CD8-positive, alpha-beta memory T cell (primary cell): ENCODE data around the gene BORCS8. TPM values are rescaled to one million over a fixed set of nuclear protein-coding genes. Genes with fewer than 3 reads are reported as not detected.

Experiments used
- CTCF ChIA-PET: fragments of 350-600 bp; sonication (Branson Sonifier 250); formaldehyde crosslinking; loops from one replicate; lab custom pipeline; 2021; ENCODE audit warnings: antibody characterized with exemption; lab: Charles Lee
- POLR2A ChIA-PET: fragments of 350-600 bp; sonication (Branson Sonifier 250); formaldehyde crosslinking; loops from one replicate; lab custom pipeline; 2021; ENCODE audit warnings: antibody characterized with exemption; lab: Charles Lee
- DNase-seq, 5 donors: peaks; one replicate each; pipeline versions ENCODE4 v3.0.0 to v3.0.0-alpha.2; 2020 to 2022; ENCODE audit warnings: mixed read lengths in 1 of 5
- H3K27ac ChIP-seq: one replicate; pipeline ENCODE4 v1.7.0; 2013; ENCODE audit warnings: low read depth, mild to moderate bottlenecking, low read length, moderate library complexity
- H3K27me3 ChIP-seq: 2 replicates; pipeline ENCODE4 v1.7.0; 2013; ENCODE audit warnings: low read length, mild to moderate bottlenecking; ENCODE audit not compliant: insufficient read depth, poor library complexity, severe bottlenecking
- H3K36me3 ChIP-seq: 2 replicates; pipeline ENCODE4 v1.7.0; 2013; ENCODE audit warnings: mild to moderate bottlenecking, low read length, moderate library complexity; ENCODE audit not compliant: insufficient read depth
- H3K4me1 ChIP-seq: 2 replicates; pipeline ENCODE4 v1.7.0; 2013; ENCODE audit warnings: mild to moderate bottlenecking, low read length, moderate library complexity; ENCODE audit not compliant: insufficient read depth
- H3K4me3 ChIP-seq: 2 replicates; pipeline ENCODE4 v1.7.0; 2013; ENCODE audit warnings: mild to moderate bottlenecking, low read length
- H3K9me3 ChIP-seq: 2 replicates; pipeline ENCODE4 v1.7.0; 2013; ENCODE audit warnings: mild to moderate bottlenecking, low read length
- H3K27ac Mint-ChIP-seq, 8 donors: one replicate each; pipeline ENCODE4 v1.8.0; 2020 to 2021; ENCODE audit warnings: mixed read lengths in 8 of 8, mild to moderate bottlenecking in 6 of 8, inconsistent platforms in 3 of 8, moderate library complexity in 3 of 8
- H3K27me3 Mint-ChIP-seq, 2 donors: one replicate each; pipeline ENCODE4 v1.8.0; 2020 to 2021; ENCODE audit warnings: mixed read lengths in 2 of 2, mild to moderate bottlenecking in 1 of 2, moderate library complexity in 1 of 2
- H3K36me3 Mint-ChIP-seq, 3 donors: one replicate each; pipeline ENCODE4 v1.8.0; 2020 to 2021; ENCODE audit warnings: mixed read lengths in 3 of 3, inconsistent platforms in 1 of 3, mild to moderate bottlenecking in 1 of 3
- H3K4me1 Mint-ChIP-seq, 3 donors: one replicate each; pipeline ENCODE4 v1.8.0; 2020 to 2021; ENCODE audit warnings: mixed read lengths in 3 of 3, inconsistent platforms in 1 of 3, mild to moderate bottlenecking in 1 of 3
- H3K4me3 Mint-ChIP-seq, 7 donors: one replicate each; pipeline ENCODE4 v1.8.0; 2020 to 2021; ENCODE audit warnings: mixed read lengths in 7 of 7, mild to moderate bottlenecking in 6 of 7, moderate library complexity in 4 of 7, inconsistent platforms in 2 of 7
- H3K9me3 Mint-ChIP-seq, 5 donors: one replicate each; pipeline ENCODE4 v1.8.0; 2020 to 2022; ENCODE audit warnings: mixed read lengths in 5 of 5, mild to moderate bottlenecking in 3 of 5, moderate library complexity in 2 of 5, inconsistent platforms in 1 of 5
- polyA plus RNA-seq: library from polyadenylated mRNA; unstranded; fragments of 300-500 nt; fragmentation: Illumina TruSeq; gene quantifications from one replicate; pipeline ENCODE4 v1.2.3, GENCODE V29; 2021
- total RNA-seq, 2 experiments: library from RNA; stranded (reverse); gene quantifications; one replicate each; pipeline ENCODE4 v1.2.3, GENCODE V29; 2021

The BORCS8 gene
- 10 to 100 TPM; 37.3 to 40.1 TPM for total RNA-seq
- 18.7 TPM for polyA plus RNA-seq

GRCh38 chr19:19192078-19192882 is at the start of gene BORCS8, which contains the start of gene RFXANK:
Gene BORCS8 (minus strand): TSS chr19:19192152. CDS start chr19:19192117, 35 bp downstream.
Gene RFXANK (plus strand): TSS chr19:19192258. CDS start chr19:19193947, 1,689 bp downstream.
- peak within 1 kb of the TSS; percentile 100 for H3K4me3 ChIP-seq
- Mint-ChIP-seq H3K36me3 (peaks cover 0 to 35% (median 0%) of the 10 kb centered on the region in 3 donors), H3K27me3 (peaks cover 0 to 3% of the 10 kb centered on the region in 2 donors), H3K4me3 (peak within 1 kb of the TSS; percentile 92 to 99 (median 98)), H3K9me3 (no peaks in the 10 kb centered on the region), H3K4me1 (peaks cover 42 to 66% (median 44%) of the 10 kb centered on the region in 3 donors), H3K27ac (peak within 1 kb of the TSS; percentile 99 to 100 (median 99))
- H3K9me3 ChIP-seq = no peaks in the 10 kb centered on the region
- peaks cover 25% of the 10 kb centered on the region for H3K4me1 ChIP-seq
- ChIA-PET POLR2A (interaction anchor here (0.6 to 2.7 kb wide), 4 partner anchors 10 to 1584 kb away, joined by 3 to 36 read pairs (median 3); partner anchors contain the start of genes NR2C2AP and ZNF66), CTCF (interaction anchor here (1.1 to 4.0 kb wide), 6 partner anchors 9 to 33 kb away, joined by 3 to 17 read pairs (median 4); partner anchors contain the start of gene NR2C2AP)
- H3K36me3 ChIP-seq = peaks cover 6% of the 10 kb centered on the region
- H3K27ac ChIP-seq = peak within 1 kb of the TSS; percentile 100
- peak; percentile 98 to 99 (median 98) for DNase-seq
- H3K27me3 ChIP-seq = no peaks in the 10 kb centered on the region

DNA sequence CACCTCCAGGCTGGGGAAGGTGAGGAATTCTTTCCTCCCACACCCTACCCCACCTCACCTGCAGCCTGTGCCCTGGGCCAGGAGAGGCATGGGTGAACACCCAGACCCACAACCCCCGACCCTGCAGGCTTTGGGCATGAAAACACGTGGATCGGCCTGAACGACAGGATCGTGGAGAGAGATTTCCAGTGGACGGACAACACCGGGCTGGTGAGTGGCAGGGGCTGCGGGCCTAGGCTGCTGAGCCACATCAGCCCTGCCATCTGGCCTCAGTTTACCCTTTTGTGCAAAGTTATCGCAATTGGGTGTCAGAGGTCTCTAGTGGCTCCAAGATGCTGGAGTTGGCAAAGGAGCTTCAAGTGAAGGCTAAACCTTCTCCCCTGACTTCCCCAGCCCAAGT is 48.5 kb upstream of the BORCS8 start:
- Mint-ChIP-seq H3K36me3 (peaks cover 0 to 7% (median 0%) of the 10 kb centered on the region in 3 donors), H3K4me3 (no peak overlapping the region), H3K27me3 (peaks cover 22 to 24% of the 10 kb centered on the region in 2 donors), H3K9me3 (peaks cover 0 to 13% (median 8%) of the 10 kb centered on the region in 5 donors), H3K27ac (no peak overlapping the region), H3K4me1 (no peaks in the 10 kb centered on the region)
- Histone ChIP-seq H3K36me3 (no peaks in the 10 kb centered on the region), H3K4me1 (no peaks in the 10 kb centered on the region), H3K27ac (no peak overlapping the region), H3K9me3 (no peaks in the 10 kb centered on the region), H3K27me3 (peaks cover 6% of the 10 kb centered on the region), H3K4me3 (no peak overlapping the region)
- DNase-seq = no peak
- ChIA-PET POLR2A (no interaction called here), CTCF (no interaction called here)

GRCh38 chr19:19239675-19240074 is 47.7 kb upstream of the BORCS8 start:
- no peaks in the 10 kb centered on the region for H3K4me1 ChIP-seq
- Mint-ChIP-seq H3K4me1 (no peaks in the 10 kb centered on the region), H3K9me3 (peaks cover 0 to 15% (median 12%) of the 10 kb centered on the region in 5 donors), H3K27me3 (peaks cover 17 to 22% of the 10 kb centered on the region in 2 donors), H3K27ac (no peak overlapping the region), H3K36me3 (peaks cover 0 to 7% (median 0%) of the 10 kb centered on the region in 3 donors), H3K4me3 (no peak overlapping the region)
- POLR2A ChIA-PET = no interaction called here
- H3K36me3 ChIP-seq = no peaks in the 10 kb centered on the region
- H3K9me3 ChIP-seq = peaks cover 4% of the 10 kb centered on the region
- CTCF ChIA-PET = no interaction called here
- H3K4me3 ChIP-seq = no peak overlapping the region
- no peak overlapping the region for H3K27ac ChIP-seq
- peaks cover 6% of the 10 kb centered on the region for H3K27me3 ChIP-seq
- no peak for DNase-seq

DNA sequence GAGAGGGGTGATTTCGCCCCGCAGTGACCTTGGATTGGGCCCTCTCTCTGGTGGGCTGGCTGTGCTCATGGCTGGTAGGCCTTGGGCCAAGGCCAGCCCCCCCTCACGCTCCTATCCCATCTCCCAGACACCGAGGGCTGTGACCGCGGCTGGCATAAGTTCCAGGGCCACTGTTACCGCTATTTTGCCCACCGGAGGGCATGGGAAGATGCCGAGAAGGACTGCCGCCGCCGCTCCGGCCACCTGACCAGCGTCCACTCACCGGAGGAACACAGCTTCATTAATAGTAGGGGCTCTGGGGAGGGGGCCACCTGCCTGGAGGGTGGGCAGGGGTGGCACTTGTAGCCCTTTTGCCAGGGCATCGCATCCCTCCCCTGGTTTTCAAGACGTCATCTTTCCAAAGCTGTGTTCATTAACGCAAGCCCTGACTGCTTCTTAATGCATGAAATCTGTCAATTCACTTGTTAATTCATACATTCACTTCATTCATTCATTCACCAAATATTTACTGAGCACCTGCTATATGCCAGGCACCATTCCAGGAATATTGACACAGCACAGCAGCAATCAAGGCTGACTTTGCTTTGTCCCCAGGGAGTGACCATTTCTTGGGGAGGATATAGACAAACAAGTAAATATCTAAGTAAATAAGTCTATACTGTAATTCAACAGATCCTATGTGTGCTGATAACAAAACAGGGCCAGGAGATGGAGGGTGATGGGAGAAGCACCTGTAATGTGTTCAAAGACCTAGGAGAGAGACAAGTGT is 46.4 kb upstream of the BORCS8 start:
- no peaks in the 10 kb centered on the region for H3K36me3 ChIP-seq
- ChIA-PET POLR2A (no interaction called here), CTCF (interaction anchor here (0.9 kb wide), 1 partner anchor 13 kb away, joined by 3 read pairs; no protein-coding TSS in a partner anchor)
- Mint-ChIP-seq H3K27me3 (peaks cover 17 to 26% of the 10 kb centered on the region in 2 donors), H3K36me3 (peaks cover 0 to 7% (median 0%) of the 10 kb centered on the region in 3 donors), H3K27ac (no peak overlapping the region), H3K9me3 (peaks cover 4 to 26% (median 21%) of the 10 kb centered on the region in 5 donors), H3K4me1 (no peaks in the 10 kb centered on the region), H3K4me3 (no peak overlapping the region)
- no peak overlapping the region for H3K4me3 ChIP-seq
- no peaks in the 10 kb centered on the region for H3K4me1 ChIP-seq
- H3K9me3 ChIP-seq = peaks cover 7% of the 10 kb centered on the region
- DNase-seq = no peak
- peaks cover 6% of the 10 kb centered on the region for H3K27me3 ChIP-seq
- H3K27ac ChIP-seq = no peak overlapping the region

- no peaks in the 10 kb centered on the region for H3K4me1 Mint-ChIP-seq
- peaks cover 0 to 7% (median 0%) of the 10 kb centered on the region in 3 donors for H3K36me3 Mint-ChIP-seq
- H3K27me3 Mint-ChIP-seq = peaks cover 17 to 31% of the 10 kb centered on the region in 2 donors
- Histone ChIP-seq H3K27ac (no peak overlapping the region), H3K4me1 (no peaks in the 10 kb centered on the region), H3K4me3 (no peak overlapping the region), H3K9me3 (peaks cover 7% of the 10 kb centered on the region), H3K27me3 (peaks cover 6% of the 10 kb centered on the region), H3K36me3 (no peaks in the 10 kb centered on the region)
- DNase-seq = no peak
- H3K27ac Mint-ChIP-seq = no peak overlapping the region
- peaks cover 4 to 28% (median 25%) of the 10 kb centered on the region in 5 donors for H3K9me3 Mint-ChIP-seq
- POLR2A ChIA-PET = no interaction called here
- no peak overlapping the region for H3K4me3 Mint-ChIP-seq
- CTCF ChIA-PET = no interaction called here
Measured at GRCh38 chr19:19236173-19236572, 44.2 kb upstream of the BORCS8 start.

- Mint-ChIP-seq H3K27me3 (peaks cover 13 to 25% of the 10 kb centered on the region in 2 donors), H3K36me3 (peaks cover 0 to 7% (median 0%) of the 10 kb centered on the region in 3 donors), H3K27ac (no peak overlapping the region), H3K4me3 (no peak overlapping the region), H3K4me1 (no peaks in the 10 kb centered on the region), H3K9me3 (peaks cover 4 to 28% (median 25%) of the 10 kb centered on the region in 5 donors)
- no peak overlapping the region for H3K4me3 ChIP-seq
- ChIA-PET CTCF (interaction anchor here (1.2 to 2.2 kb wide), 2 partner anchors 8 to 9 kb away, joined by 3 to 13 read pairs; no protein-coding TSS in a partner anchor), POLR2A (no interaction called here)
- no peaks in the 10 kb centered on the region for H3K36me3 ChIP-seq
- no peaks in the 10 kb centered on the region for H3K27me3 ChIP-seq
- no peaks in the 10 kb centered on the region for H3K4me1 ChIP-seq
- H3K9me3 ChIP-seq = peaks cover 7% of the 10 kb centered on the region
- DNase-seq = no peak
- H3K27ac ChIP-seq = no peak overlapping the region
Measured at GRCh38 chr19:19234220-19234816, 42.4 kb upstream of the BORCS8 start.

DNA sequence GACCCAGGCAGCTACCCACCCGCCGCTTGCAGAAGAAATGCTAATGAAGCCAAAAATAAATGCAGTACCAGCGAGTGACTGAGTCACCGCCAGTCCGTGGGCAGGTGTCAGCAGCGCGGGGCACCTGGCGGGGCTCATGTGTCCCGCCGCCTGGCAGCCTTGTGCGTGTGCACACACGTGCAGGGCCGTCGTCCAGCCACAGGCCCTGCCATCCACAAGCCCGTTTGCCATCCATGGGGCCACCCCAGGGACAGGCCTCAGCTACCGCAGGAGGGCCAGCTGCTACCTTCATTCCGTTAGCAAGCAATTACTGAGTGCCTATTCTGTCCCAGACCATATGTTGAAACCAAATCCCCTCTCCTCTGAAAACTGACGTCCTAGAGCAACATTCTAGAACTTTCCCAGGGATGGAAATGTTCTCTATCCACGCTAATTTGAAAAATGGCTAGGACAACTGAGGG is 40.3 kb upstream of the BORCS8 start:
- Histone ChIP-seq H3K4me1 (no peaks in the 10 kb centered on the region), H3K36me3 (no peaks in the 10 kb centered on the region), H3K27me3 (no peaks in the 10 kb centered on the region), H3K4me3 (no peak overlapping the region), H3K9me3 (peaks cover 7% of the 10 kb centered on the region), H3K27ac (no peak overlapping the region)
- peaks cover 0 to 7% (median 0%) of the 10 kb centered on the region in 3 donors for H3K36me3 Mint-ChIP-seq
- H3K4me1 Mint-ChIP-seq = no peaks in the 10 kb centered on the region
- no peak for DNase-seq
- peaks cover 9 to 25% of the 10 kb centered on the region in 2 donors for H3K27me3 Mint-ChIP-seq
- no peak overlapping the region for H3K4me3 Mint-ChIP-seq
- no peak overlapping the region for H3K27ac Mint-ChIP-seq
- H3K9me3 Mint-ChIP-seq = peaks cover 4 to 26% (median 24%) of the 10 kb centered on the region in 5 donors
- CTCF ChIA-PET = interaction anchor here (0.7 to 1.4 kb wide), 2 partner anchors 46 to 92 kb away, joined by 3 read pairs; no protein-coding TSS in a partner anchor
- POLR2A ChIA-PET = no interaction called here
